HCT116 (cell line): Measurements from ENCODE around the gene HAPLN2. TPM values are rescaled to one million over a fixed set of nuclear protein-coding genes. Genes with fewer than 3 reads are reported as not detected.

Experiments used
- ATAC-seq: fragments of 200-7000 bp; cut with Tn5 transposase; 2 replicates; pipeline ENCODE4 v1.9.1; 2020; ENCODE audit warnings: mild to moderate bottlenecking, moderate library complexity
- BruUV-seq: library from RNA; stranded (reverse); fragments of 400-500 nt; replicated peaks from 2 replicates; lab custom pipeline; 2021; lab: Mats Ljungman, UMichigan
- CTCF ChIA-PET: fragments of 300-600 bp; sonication (Branson Sonifier 250); formaldehyde crosslinking; loops from one replicate; lab custom pipeline; 2021; ENCODE audit warnings: antibody characterized with exemption; lab: Charles Lee
- POLR2A ChIA-PET: fragments of 300-600, 350-600 bp; sonication (Branson Sonifier 250); formaldehyde crosslinking; loops from one replicate; lab custom pipeline; 2021; ENCODE audit warnings: antibody characterized with exemption; lab: Charles Lee
- RAD21 ChIA-PET, 2 experiments: fragments of 300-600 bp; sonication (Branson Sonifier 250); formaldehyde crosslinking; loops; one replicate each; lab custom pipeline; 2023; ENCODE audit warnings: low total read pairs in 2 of 2; ENCODE audit not compliant: uncharacterized antibody in 2 of 2, unreplicated experiment in 2 of 2, low non-redundant PET in 1 of 2; lab: Charles Lee
- DNase-seq: peaks from one replicate; pipeline ENCODE4 v3.0.0-alpha.2; 2010; ENCODE audit warnings: low read depth, low spot score
- H2AFZ ChIP-seq: fragments of 200-600 bp; shearing (Covaris generic), sonication (generic); 2 replicates; pipeline ENCODE4 v1.6.1; 2017; ENCODE audit warnings: low read depth, mixed run types, mixed read lengths, antibody characterized with exemption, low read length; ENCODE audit not compliant: poor library complexity, severe bottlenecking
- H3K27ac ChIP-seq: 2 replicates; pipeline ENCODE4 v1.5.1; 2012; ENCODE audit warnings: low read depth, low read length
- H3K27me3 ChIP-seq: fragments of 200-600 bp; sonication (generic); 2 replicates; pipeline ENCODE4 v1.6.1; 2016; ENCODE audit warnings: mixed run types, low read length, mixed read lengths; ENCODE audit not compliant: insufficient read depth
- H3K36me3 ChIP-seq, 2 experiments: fragments of 200-500 bp in 1 of 2; fragments of 200-600 bp in 1 of 2; sonication (Bioruptor generic) in 1 of 2; sonication (generic) in 1 of 2; 2 replicates each; pipeline versions ENCODE4 v1.5.1 to v1.6.1; 2014 to 2016; ENCODE audit warnings: low read length in 2 of 2, inconsistent platforms in 1 of 2, mixed read lengths in 1 of 2, mixed run types in 1 of 2; ENCODE audit not compliant: insufficient read depth in 2 of 2, control insufficient read depth in 1 of 2
- H3K4me1 ChIP-seq, 2 experiments: fragments of 200-600 bp in 1 of 2; sonication (generic) in 1 of 2; 2 replicates each; pipeline versions ENCODE4 v1.5.1 to v1.6.1; 2012 to 2017; ENCODE audit warnings: low read length in 2 of 2, inconsistent platforms in 1 of 2, mild to moderate bottlenecking in 1 of 2, mixed read lengths in 1 of 2, mixed run types in 1 of 2, moderate library complexity in 1 of 2; ENCODE audit not compliant: insufficient read depth in 2 of 2, control insufficient read depth in 1 of 2
- H3K4me2 ChIP-seq: fragments of 200-600 bp; sonication (generic); 2 replicates; pipeline ENCODE4 v1.6.1; 2017; ENCODE audit warnings: mixed run types, low read length, mixed read lengths
- H3K4me3 ChIP-seq, 2 experiments: fragments of 200-600 bp in 1 of 2; sonication (generic) in 1 of 2; replicated peaks in 1 of 2; 2 replicates each; pipeline ENCODE4 v1.5.1; 2011 to 2016; ENCODE audit warnings: low read length in 2 of 2, control low read depth in 1 of 2, low read depth in 1 of 2, mild to moderate bottlenecking in 1 of 2, mixed read lengths in 1 of 2, mixed run types in 1 of 2
- H3K79me2 ChIP-seq: fragments of 200-600 bp; sonication (generic); 2 replicates; pipeline ENCODE4 v1.6.1; 2017; ENCODE audit warnings: mild to moderate bottlenecking, mixed run types, low read length, moderate library complexity, mixed read lengths; ENCODE audit not compliant: insufficient read depth
- H3K9ac ChIP-seq: fragments of 200-600 bp; sonication (generic); 2 replicates; pipeline ENCODE4 v1.6.1; 2016; ENCODE audit warnings: low read length, mixed read lengths
- H3K9me2 ChIP-seq: fragments of 200-600 bp; sonication (generic), shearing (Covaris generic); 2 replicates; pipeline ENCODE4 v1.6.1; 2017; ENCODE audit warnings: mixed run types, mild to moderate bottlenecking, moderate library complexity; ENCODE audit not compliant: insufficient read depth
- H3K9me3 ChIP-seq, 2 experiments: fragments of 200-500 bp in 1 of 2; fragments of 200-600 bp in 1 of 2; sonication (Bioruptor generic) in 1 of 2; sonication (generic) in 1 of 2; 2 replicates each; pipeline ENCODE4 v1.6.1; 2014 to 2017; ENCODE audit warnings: low read length in 2 of 2, mixed read lengths in 2 of 2, inconsistent platforms in 1 of 2, low read depth in 1 of 2, mild to moderate bottlenecking in 1 of 2, mixed run types in 1 of 2, moderate library complexity in 1 of 2; ENCODE audit not compliant: control insufficient read depth in 1 of 2, insufficient read depth in 1 of 2
- H4K20me1 ChIP-seq: fragments of 200-600 bp; sonication (generic), shearing (Covaris generic); 2 replicates; pipeline ENCODE4 v1.6.1; 2017; ENCODE audit warnings: mixed run types, mild to moderate bottlenecking, moderate library complexity; ENCODE audit not compliant: insufficient read depth
- CTCF ChIP-seq, 3 experiments: fragments of 200-600 bp in 1 of 3; sonication (generic) in 1 of 3; IDR thresholded peaks in 2 of 3; conservative IDR thresholded peaks in 1 of 3; 2 replicates each; pipeline ENCODE4 v1.5.1; 2012 to 2017; ENCODE audit warnings: low read depth in 2 of 3, low read length in 2 of 3, antibody characterized with exemption in 1 of 3, borderline replicate concordance in 1 of 3, control low read depth in 1 of 3, mild to moderate bottlenecking in 1 of 3, mixed read lengths in 1 of 3, mixed run types in 1 of 3, moderate library complexity in 1 of 3; ENCODE audit not compliant: insufficient read depth in 1 of 3
- MAX ChIP-seq: IDR thresholded peaks from 2 replicates; pipeline ENCODE4 v1.6.1; 2012
- POLR2A ChIP-seq: IDR thresholded peaks from 2 replicates; pipeline ENCODE4 v1.7.0; 2011; ENCODE audit warnings: borderline replicate concordance; ENCODE audit not compliant: insufficient read depth, insufficient read length; ENCODE audit errors: extremely low read depth
- RAD21 ChIP-seq: IDR thresholded peaks from 2 replicates; pipeline ENCODE4 v1.6.1; 2012; ENCODE audit warnings: low read depth, mild to moderate bottlenecking
- SRF ChIP-seq: IDR thresholded peaks from 2 replicates; pipeline ENCODE4 v1.6.1; 2012; ENCODE audit warnings: low read depth
- YY1 ChIP-seq: IDR thresholded peaks from 2 replicates; pipeline ENCODE4 v1.6.1; 2011; ENCODE audit warnings: low read length, low read depth, moderate library complexity, mild to moderate bottlenecking; ENCODE audit not compliant: insufficient replicate concordance; ENCODE audit errors: extremely low read depth
- intact Hi-C: fragments of 100-400 bp; cut with micrococcal nuclease; formaldehyde crosslinking; loops from 2 replicates; pipeline ENCODE4 v1.10.0; 2022
- total RNA-seq: library from RNA; stranded (reverse); gene quantifications from one replicate; pipeline ENCODE4 v1.2.1, GENCODE V29; 2021; ENCODE audit not compliant: unreplicated experiment

Gene HAPLN2
- total RNA-seq, 1 experiment from 2014 or later: 0.54 TPM

GRCh38 chr1:156627313-156627880, 8.2 kb downstream of the HAPLN2 start:
- no peak overlapping the region for H3K27ac ChIP-seq
- DNase-seq (peak; percentile 39), ATAC-seq (peak; percentile 70)
- no peaks in the 10 kb centered on the region for H4K20me1 ChIP-seq
- POLR2A ChIA-PET: interaction anchor here (0.6 to 1.6 kb wide), 4 partner anchors 34 to 99 kb away, joined by 3 to 4 read pairs (median 4); partner anchors contain the start of gene CRABP2
- H2AFZ ChIP-seq: no peak overlapping the region
- CTCF ChIA-PET: interaction anchor here (1.0 to 5.5 kb wide), 19 partner anchors 10 to 301 kb away, joined by 3 to 33 read pairs (median 6); partner anchors contain the start of genes BCAN, CRABP2 and NES
- H3K4me3 ChIP-seq: no peak overlapping the region
- H3K4me1 ChIP-seq: peaks cover 3 to 7% of the 10 kb centered on the region in 2 experiments; a peak in 2 of 4 replicates
- no peak overlapping the region for H3K4me2 ChIP-seq
- no peaks in the 10 kb centered on the region for H3K27me3 ChIP-seq
- no peaks in the 10 kb centered on the region for H3K9me3 ChIP-seq
- no peaks in the 10 kb centered on the region for H3K36me3 ChIP-seq
- H3K9me2 ChIP-seq: no peaks in the 10 kb centered on the region
- BruUV-seq: no TSS peak
- intact Hi-C loops: loop anchor here (1.0 to 10.0 kb wide), 3 partner anchors 30 to 297 kb away; partner anchors contain the start of gene LRRC71
- H3K79me2 ChIP-seq: no peaks in the 10 kb centered on the region
- H3K9ac ChIP-seq: no peak overlapping the region
- TF ChIP-seq MAX (0 out of 2 replicates have a peak, but pooled peaks have one; percentile 18), SRF (no peak), POLR2A (no peak), YY1 (peak; percentile 46), CTCF (IDR thresholded peaks at IDR 0.05 in 2 of 3, conservative IDR thresholded peaks at IDR 0.05 in 1 of 3; ENCODE audit: borderline replicate concordance in 1 of 3, insufficient read depth in 1 of 3, low read depth in 2 of 3, low read length in 2 of 3) (peak; percentile 78 to 88 (median 87)), RAD21 (peak; percentile 78)
- RAD21 ChIA-PET: interaction anchor here in 1 of 2 experiments (0.6 to 1.0 kb wide), 2 partner anchors 25 to 61 kb away, joined by 3 to 5 read pairs; no protein-coding TSS in a partner anchor
